ENCODE data around the gene DNAJC6.
"Not testable (repeated sequence)": the region's sequence is repeated elsewhere in the genome, so short reads cannot be mapped to it uniquely, and the experiment has no call there.

DNAJC6 gene

GRCh38 chr1:65355031-65355712 is 45.8 kb downstream of the DNAJC6 start:
- intact Hi-C loops (cut with micrococcal nuclease) = no loop called here
- Mint-ChIP-seq H3K27me3 (no peaks in the 10 kb centered on the region), H3K27ac (no peak overlapping the region), H3K4me3 (no peak overlapping the region), H3K9me3 (no peaks in the 10 kb centered on the region), H3K4me1 (ENCODE audit: low read depth) (no peaks in the 10 kb centered on the region), H3K36me3 (ENCODE audit: low read depth) (no peaks in the 10 kb centered on the region)

GRCh38 chr1:65357291-65357960 is 48.1 kb downstream of the DNAJC6 start:
- intact Hi-C loops (cut with micrococcal nuclease) = no loop called here
- no peaks in the 10 kb centered on the region for H3K36me3 Mint-ChIP-seq (ENCODE audit: low read depth)
- H3K4me1 Mint-ChIP-seq (ENCODE audit: low read depth) = no peaks in the 10 kb centered on the region
- no peaks in the 10 kb centered on the region for H3K9me3 Mint-ChIP-seq
- no peak overlapping the region for H3K27ac Mint-ChIP-seq
- H3K4me3 Mint-ChIP-seq = no peak overlapping the region
- H3K27me3 Mint-ChIP-seq = no peaks in the 10 kb centered on the region

- Mint-ChIP-seq H3K4me1 (ENCODE audit: low read depth) (no peaks in the 10 kb centered on the region), H3K9me3 (no peaks in the 10 kb centered on the region), H3K27me3 (no peaks in the 10 kb centered on the region), H3K27ac (no peak overlapping the region), H3K4me3 (no peak overlapping the region), H3K36me3 (ENCODE audit: low read depth) (no peaks in the 10 kb centered on the region)
- intact Hi-C loops (cut with micrococcal nuclease) = no loop called here
These were observed 50.5 kb downstream of the DNAJC6 start for GRCh38 chr1:65359888-65360287.

- Mint-ChIP-seq H3K4me3 (no peak overlapping the region), H3K36me3 (ENCODE audit: low read depth) (no peaks in the 10 kb centered on the region), H3K4me1 (ENCODE audit: low read depth) (no peaks in the 10 kb centered on the region), H3K9me3 (no peaks in the 10 kb centered on the region), H3K27me3 (no peaks in the 10 kb centered on the region), H3K27ac (no peak overlapping the region)
- intact Hi-C loops (cut with micrococcal nuclease) = no loop called here
These were observed 51.3 kb downstream of the DNAJC6 start for GRCh38 chr1:65360648-65361047.

GRCh38 chr1:65362545-65362944 is 53.2 kb downstream of the DNAJC6 start:
- Mint-ChIP-seq H3K27ac (no peak overlapping the region), H3K4me1 (ENCODE audit: low read depth) (no peaks in the 10 kb centered on the region), H3K27me3 (no peaks in the 10 kb centered on the region), H3K4me3 (no peak overlapping the region), H3K36me3 (ENCODE audit: low read depth) (no peaks in the 10 kb centered on the region), H3K9me3 (no peaks in the 10 kb centered on the region)
- intact Hi-C loops (cut with micrococcal nuclease) = no loop called here

- intact Hi-C loops (cut with micrococcal nuclease) = no loop called here
- Mint-ChIP-seq H3K36me3 (ENCODE audit: low read depth) (no peaks in the 10 kb centered on the region), H3K27me3 (no peaks in the 10 kb centered on the region), H3K27ac (no peak overlapping the region), H3K4me3 (no peak overlapping the region), H3K4me1 (ENCODE audit: low read depth) (no peaks in the 10 kb centered on the region), H3K9me3 (no peaks in the 10 kb centered on the region)
These were observed 54.1 kb downstream of the DNAJC6 start for GRCh38 chr1:65363484-65363883.

- Mint-ChIP-seq H3K27ac (no peak overlapping the region), H3K9me3 (no peaks in the 10 kb centered on the region), H3K4me1 (ENCODE audit: low read depth) (no peaks in the 10 kb centered on the region), H3K27me3 (no peaks in the 10 kb centered on the region), H3K36me3 (ENCODE audit: low read depth) (no peaks in the 10 kb centered on the region), H3K4me3 (no peak overlapping the region)
- intact Hi-C loops (cut with micrococcal nuclease) = no loop called here
These were observed 59.1 kb downstream of the DNAJC6 start for GRCh38 chr1:65368403-65368802.

GRCh38 chr1:65371544-65371943 is 62.2 kb downstream of the DNAJC6 start:
- Mint-ChIP-seq H3K27me3 (no peaks in the 10 kb centered on the region), H3K4me3 (no peak overlapping the region), H3K9me3 (no peaks in the 10 kb centered on the region), H3K27ac (no peak overlapping the region), H3K4me1 (ENCODE audit: low read depth) (no peaks in the 10 kb centered on the region), H3K36me3 (ENCODE audit: low read depth) (no peaks in the 10 kb centered on the region)
- intact Hi-C loops (cut with micrococcal nuclease) = no loop called here

GRCh38 chr1:65372557-65372956 is 63.2 kb downstream of the DNAJC6 start:
- Mint-ChIP-seq H3K27me3 (no peaks in the 10 kb centered on the region), H3K27ac (no peak overlapping the region), H3K36me3 (ENCODE audit: low read depth) (no peaks in the 10 kb centered on the region), H3K4me1 (ENCODE audit: low read depth) (no peaks in the 10 kb centered on the region), H3K9me3 (no peaks in the 10 kb centered on the region), H3K4me3 (no peak overlapping the region)
- intact Hi-C loops (cut with micrococcal nuclease) = no loop called here

- Mint-ChIP-seq H3K4me3 (no peak overlapping the region), H3K36me3 (ENCODE audit: low read depth) (no peaks in the 10 kb centered on the region), H3K4me1 (ENCODE audit: low read depth) (no peaks in the 10 kb centered on the region), H3K27ac (no peak overlapping the region), H3K27me3 (no peaks in the 10 kb centered on the region), H3K9me3 (no peaks in the 10 kb centered on the region)
- intact Hi-C loops (cut with micrococcal nuclease) = no loop called here
These were observed 68.3 kb downstream of the DNAJC6 start for GRCh38 chr1:65377496-65378246.

- no peaks in the 10 kb centered on the region for H3K4me1 Mint-ChIP-seq (ENCODE audit: low read depth)
- no peak overlapping the region for H3K27ac Mint-ChIP-seq
- intact Hi-C loops (cut with micrococcal nuclease) = no loop called here
- no peaks in the 10 kb centered on the region for H3K27me3 Mint-ChIP-seq
- H3K36me3 Mint-ChIP-seq (ENCODE audit: low read depth) = no peaks in the 10 kb centered on the region
- H3K4me3 Mint-ChIP-seq = no peak overlapping the region
- H3K9me3 Mint-ChIP-seq = no peaks in the 10 kb centered on the region
These were observed 69.1 kb downstream of the DNAJC6 start for GRCh38 chr1:65378247-65378946.

GRCh38 chr1:65384426-65384825 is 75.1 kb downstream of the DNAJC6 start:
- H3K4me1 Mint-ChIP-seq (ENCODE audit: low read depth); H3K4me3 Mint-ChIP-seq; H3K9me3 Mint-ChIP-seq; intact Hi-C loops (cut with micrococcal nuclease); H3K36me3 Mint-ChIP-seq (ENCODE audit: low read depth); H3K27me3 Mint-ChIP-seq; H3K27ac Mint-ChIP-seq: not testable (repeated sequence)

- H3K4me3 Mint-ChIP-seq = no peak overlapping the region
- no peak overlapping the region for H3K27ac Mint-ChIP-seq
- no peaks in the 10 kb centered on the region for H3K9me3 Mint-ChIP-seq
- H3K36me3 Mint-ChIP-seq (ENCODE audit: low read depth) = no peaks in the 10 kb centered on the region
- H3K4me1 Mint-ChIP-seq (ENCODE audit: low read depth) = no peaks in the 10 kb centered on the region
- H3K27me3 Mint-ChIP-seq = no peaks in the 10 kb centered on the region
- intact Hi-C loops (cut with micrococcal nuclease) = no loop called here
These were observed 77.1 kb downstream of the DNAJC6 start for GRCh38 chr1:65386439-65386838.

GRCh38 chr1:65387821-65388220 is 78.5 kb downstream of the DNAJC6 start:
- Mint-ChIP-seq H3K4me3 (no peak overlapping the region), H3K27me3 (no peaks in the 10 kb centered on the region), H3K9me3 (no peaks in the 10 kb centered on the region), H3K36me3 (ENCODE audit: low read depth) (no peaks in the 10 kb centered on the region), H3K4me1 (ENCODE audit: low read depth) (no peaks in the 10 kb centered on the region), H3K27ac (no peak overlapping the region)
- intact Hi-C loops (cut with micrococcal nuclease) = no loop called here

Measured in dendritic cell treated with granulocyte-macrophage colony-stimulating factor and Interleukin-4, amounts not matched to agents 40 ng/mL and 50 ng/mL, for 4 days (primary cell).